Activated naive CD4-positive, alpha-beta T cell treated with anti-CD3 and anti-CD28 coated beads, Interleukin-2, amount 50 U/mL, for 16 hours (primary cell): ENCODE data around the gene TPM2.
A peak's percentile ranks its signal among the peaks of the same experiment; 100 is the strongest.

Experiments used
- DNase-seq: peaks from one replicate; pipeline ENCODE4 v3.0.0-alpha.2; 2020

The TPM2 gene

GRCh38 chr9:35674025-35674361 is 15.7 kb downstream of the TPM2 start:
- no peak for DNase-seq

DNA sequence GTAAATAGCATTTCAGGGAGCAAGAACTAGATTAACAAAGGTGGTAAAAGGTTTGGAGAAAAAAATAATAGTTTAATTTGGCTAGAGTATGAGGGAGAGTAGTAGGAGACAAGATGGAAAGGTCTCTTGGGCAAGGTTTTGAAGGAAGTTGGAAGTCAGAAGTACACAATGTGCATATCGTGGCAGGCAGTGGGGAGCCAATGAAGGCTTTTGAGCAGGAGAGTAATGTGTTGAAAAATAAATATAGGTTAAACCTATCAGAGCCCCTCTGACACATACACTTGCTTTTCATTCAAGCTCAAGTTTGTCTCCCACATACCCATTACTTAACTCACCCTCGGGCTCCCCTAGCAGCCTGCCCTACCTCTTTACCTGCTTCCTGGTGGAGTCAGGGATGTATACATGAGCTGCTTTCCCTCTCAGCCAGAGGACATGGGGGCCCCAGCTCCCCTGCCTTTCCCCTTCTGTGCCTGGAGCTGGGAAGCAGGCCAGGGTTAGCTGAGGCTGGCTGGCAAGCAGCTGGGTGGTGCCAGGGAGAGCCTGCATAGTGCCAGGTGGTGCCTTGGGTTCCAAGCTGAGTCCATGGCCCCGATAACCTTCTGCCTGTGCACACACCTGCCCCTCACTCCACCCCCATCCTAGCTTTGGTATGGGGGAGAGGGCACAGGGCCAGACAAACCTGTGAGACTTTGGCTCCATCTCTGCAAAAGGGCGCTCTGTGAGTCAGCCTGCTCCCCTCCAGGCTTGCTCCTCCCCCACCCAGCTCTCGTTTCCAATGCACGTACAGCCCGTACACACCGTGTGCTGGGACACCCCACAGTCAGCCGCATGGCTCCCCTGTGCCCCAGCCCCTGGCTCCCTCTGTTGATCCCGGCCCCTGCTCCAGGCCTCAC is 16.3 kb downstream of the TPM2 start, which contains the start of gene CA9:
Gene CA9 (plus strand): TSS at position 797 of the 893 bp plus-strand sequence. CDS start 32 bp downstream, at position 829.
- no peak for DNase-seq

DNA sequence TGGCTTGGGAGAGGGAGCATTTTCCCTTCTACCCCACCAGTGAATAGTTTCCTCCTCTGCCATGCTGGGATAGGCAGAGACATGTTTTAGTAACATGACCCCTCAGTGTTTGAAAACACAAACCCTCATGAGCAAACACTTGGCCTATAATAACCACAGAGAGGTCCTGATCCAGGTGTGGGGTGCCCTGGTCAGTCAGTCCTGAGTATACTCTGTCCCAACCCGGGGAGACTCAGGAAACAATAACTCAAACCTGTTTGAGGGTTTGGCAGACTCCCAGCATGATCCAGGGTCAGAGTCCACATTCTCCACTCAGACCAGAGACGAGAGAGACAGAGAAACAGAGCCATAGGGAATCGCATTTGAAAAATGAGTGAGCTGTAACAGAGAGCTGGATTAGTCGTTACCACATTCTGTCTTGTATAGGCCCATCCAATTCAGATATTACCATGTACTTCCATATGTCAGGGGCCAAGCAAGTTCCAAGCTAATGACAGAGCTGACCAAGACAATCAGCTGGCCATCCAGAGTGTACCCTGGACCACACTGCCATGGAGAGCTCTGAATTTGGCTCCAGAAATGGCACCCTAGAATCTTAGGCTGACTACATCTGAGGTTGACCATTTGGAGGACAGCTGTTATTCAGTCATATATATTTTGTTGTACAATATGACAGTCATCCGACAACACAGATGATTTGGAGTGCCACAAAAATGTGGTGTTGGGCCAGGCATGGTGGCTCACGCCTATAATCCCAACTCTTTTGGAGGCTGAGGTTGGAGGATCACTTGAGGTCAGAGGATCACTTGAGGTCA is 20.2 kb downstream of the TPM2 start:
- DNase-seq: no peak

DNA sequence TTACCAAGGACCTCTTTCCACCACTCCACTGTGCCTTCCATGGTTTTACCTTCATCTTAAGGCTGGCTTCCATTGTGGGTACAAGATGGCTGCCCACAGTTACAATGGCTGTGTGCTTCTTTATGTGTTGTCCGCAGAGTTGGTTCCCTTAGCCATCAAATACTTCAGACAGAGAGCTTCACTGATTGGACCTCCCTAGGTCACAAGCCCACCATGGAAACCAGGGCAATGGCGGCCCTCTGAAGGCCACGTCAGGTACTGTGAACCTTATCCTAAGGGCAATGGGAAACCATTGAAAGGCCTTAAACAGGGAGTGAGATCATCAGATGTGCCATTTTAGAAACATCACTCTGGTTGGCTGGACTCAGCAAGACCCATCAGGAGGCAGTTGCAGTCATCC is 21.8 kb downstream of the TPM2 start:
- DNase-seq: no peak

DNA sequence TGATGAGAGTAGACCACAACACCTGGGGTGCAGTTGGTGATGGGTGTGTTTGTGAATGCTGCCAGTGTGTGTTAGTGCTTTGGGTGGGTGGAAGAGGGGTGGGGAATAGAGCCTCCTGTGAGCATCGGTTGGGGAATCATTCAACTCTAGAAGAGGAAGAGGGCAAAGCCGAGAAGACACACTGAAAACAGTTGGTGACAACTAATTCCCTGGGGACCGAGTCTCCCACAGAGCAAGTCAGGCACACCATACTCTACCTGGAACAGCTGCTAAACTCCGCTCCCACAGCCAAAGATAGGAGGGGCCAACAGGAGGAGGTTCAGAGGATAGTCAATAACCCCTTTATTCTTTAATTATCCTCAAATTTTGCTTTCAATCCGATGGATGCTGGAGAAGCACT is 23.2 kb downstream of the TPM2 start:
- no peak for DNase-seq

GRCh38 chr9:35666045-35666444 is 23.7 kb downstream of the TPM2 start:
- DNase-seq: no peak

DNA sequence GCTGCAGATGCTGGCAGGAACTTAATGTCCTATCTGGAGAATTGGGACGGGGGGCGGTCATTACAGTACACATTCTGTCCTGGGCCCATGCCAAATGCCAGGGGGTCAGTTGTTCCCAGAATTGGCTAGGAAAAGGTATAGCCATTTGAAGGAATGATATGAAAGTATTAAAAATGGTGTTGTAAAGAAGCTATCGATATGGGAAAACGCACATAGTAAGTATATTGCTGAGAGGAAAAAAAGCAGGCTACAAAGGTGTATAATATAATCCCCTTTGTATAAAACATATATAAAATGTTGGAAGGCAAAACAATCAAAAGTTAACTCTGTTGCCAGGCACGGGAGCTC is 24.3 kb downstream of the TPM2 start:
- no peak for DNase-seq

DNA sequence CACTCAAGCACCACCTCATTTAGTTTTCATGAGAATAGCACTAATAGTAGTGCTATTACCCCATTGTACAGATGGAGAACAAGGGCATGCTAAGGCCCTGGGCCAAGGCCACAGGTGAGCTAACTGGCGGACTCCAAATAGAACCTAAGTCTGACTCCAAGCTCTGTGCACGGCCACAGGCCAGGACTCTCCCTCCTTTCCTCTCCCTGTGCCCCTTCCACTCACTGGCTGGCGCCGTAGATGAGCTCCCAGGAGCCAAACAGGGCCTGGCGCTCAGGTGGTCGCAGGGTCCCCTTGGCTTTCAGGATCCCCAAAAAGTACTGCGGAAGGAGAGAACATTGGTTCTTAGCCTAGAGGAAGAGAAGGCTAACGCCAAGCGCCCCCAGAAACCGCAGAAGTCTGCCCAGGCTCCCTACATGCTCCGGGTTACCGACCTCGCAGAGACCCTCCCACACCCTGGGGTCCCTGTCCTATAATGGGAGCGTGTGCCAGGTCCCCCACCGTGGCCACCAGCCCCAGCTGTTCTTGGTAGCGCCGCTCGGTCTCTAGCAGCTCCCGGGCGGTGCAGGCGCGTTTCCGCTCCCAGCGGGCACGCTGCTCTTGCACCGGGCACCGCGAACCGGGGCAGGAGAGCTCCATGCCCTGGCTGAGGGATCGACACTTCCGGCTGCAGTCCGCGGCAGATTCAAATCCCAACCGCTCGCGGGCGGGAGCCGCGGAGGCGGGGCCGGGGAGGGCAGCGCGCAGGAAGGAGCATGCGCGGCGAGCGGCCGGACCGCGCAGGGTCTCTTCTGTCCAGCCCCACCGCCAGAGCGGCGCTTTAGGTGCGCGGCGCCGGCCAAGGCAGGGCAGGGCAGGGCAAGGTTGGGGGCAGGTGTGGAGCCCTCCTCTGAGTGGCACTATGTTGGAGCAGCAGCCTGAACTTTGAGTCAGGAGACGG is 24.9 kb downstream of the TPM2 start, which contains the start of gene ARHGEF39:
Gene ARHGEF39 (minus strand): TSS at position 665 of the 940 bp plus-strand sequence. CDS start 26 bp downstream, at position 639.
- peak; percentile 62 for DNase-seq

DNA sequence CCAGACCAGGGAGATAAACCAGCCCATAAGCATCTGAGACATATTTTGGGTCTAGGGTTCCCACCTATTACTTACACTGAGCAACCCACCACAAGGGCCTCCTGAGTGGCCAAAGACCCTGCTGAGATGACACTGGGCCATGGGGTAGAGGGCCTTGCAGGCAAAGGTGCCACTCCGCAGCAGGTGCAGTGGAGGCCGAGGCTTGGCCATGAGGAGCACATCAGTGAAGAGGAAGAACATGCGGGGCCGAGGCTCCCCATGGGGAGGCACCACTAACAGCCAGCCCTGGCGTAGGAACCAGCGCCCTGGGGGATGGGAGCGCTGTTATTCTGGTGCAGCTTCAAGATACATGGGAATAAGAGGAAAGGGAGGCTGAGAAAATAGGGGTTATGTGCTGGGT is 27.3 kb downstream of the TPM2 start:
- DNase-seq: no peak

DNA sequence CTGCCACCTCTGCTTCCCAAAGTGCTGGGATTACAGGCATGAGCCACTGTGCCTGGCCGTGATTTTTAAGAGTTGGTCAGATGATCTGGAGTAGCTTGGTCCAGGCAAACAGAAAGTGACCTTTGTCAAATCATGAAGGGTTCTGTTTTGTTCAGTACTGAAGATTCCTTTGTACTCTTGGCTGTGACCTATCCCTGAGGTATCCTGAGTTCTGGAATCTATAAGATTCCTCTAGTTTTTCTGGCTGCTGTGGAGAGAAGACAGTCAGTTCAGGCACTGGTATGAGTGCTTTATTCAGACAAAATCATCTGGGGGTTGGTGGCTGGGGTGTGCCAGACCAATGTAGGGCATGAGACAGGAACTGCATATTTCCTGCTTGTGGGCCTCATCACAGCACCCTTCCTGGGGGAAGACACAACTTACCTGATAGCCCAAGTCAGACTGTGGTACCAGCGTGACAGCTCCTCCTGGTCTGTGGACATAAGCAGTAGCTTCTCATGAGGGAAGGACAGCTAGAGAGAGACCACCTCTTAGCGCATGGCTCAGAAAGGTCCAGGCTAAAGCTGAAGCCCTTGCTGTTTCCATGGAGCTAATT is 27.9 kb downstream of the TPM2 start:
- DNase-seq: no peak

GRCh38 chr9:35660966-35661415 is 28.7 kb downstream of the TPM2 start:
- DNase-seq: no peak

- no peak for DNase-seq
These were observed 30.4 kb downstream of the TPM2 start for GRCh38 chr9:35659340-35659739.

- DNase-seq: no peak
These were observed 30.8 kb downstream of the TPM2 start for GRCh38 chr9:35658968-35659220.

DNA sequence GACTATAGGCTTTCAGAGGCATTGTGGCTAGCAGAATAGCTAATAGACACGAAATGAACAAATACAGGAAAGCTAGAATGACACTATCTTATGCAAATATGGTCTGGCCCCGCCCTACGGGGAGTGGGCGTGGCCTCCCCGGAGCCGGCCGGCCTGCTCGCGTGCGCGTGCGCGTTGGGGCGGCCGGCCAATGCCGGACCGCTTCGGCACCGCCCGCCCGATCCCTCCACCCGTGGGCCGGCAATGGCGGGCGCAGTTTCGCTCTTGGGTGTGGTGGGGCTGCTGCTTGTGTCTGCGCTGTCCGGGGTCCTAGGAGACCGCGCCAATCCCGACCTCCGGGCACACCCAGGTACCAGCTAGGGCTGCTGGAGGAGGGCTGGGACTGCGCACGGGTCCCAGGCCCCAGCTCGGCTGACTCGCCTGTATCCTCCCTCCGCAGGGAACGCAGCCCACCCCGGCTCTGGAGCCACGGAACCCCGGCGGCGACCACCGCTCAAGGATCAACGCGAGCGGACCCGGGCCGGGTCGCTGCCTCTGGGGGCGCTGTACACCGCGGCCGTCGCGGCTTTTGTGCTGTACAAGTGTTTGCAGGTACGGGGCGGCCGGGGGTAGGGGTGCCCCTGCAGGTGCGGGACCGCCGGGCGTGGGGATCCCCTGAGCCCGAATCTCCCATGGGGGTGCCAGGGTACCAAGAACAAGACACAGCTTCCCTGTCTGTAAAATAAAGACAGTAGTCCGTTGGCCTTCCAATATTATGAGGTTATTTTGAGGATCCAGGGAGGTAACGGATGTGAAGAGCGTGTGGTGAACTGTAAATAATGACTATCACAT is 31.4 kb downstream of the TPM2 start, which contains the start of gene CCDC107:
Gene CCDC107 (plus strand): TSS at position 156 of the 831 bp plus-strand sequence. CDS start 88 bp downstream, at position 244.
- DNase-seq: peak; percentile 85

DNA sequence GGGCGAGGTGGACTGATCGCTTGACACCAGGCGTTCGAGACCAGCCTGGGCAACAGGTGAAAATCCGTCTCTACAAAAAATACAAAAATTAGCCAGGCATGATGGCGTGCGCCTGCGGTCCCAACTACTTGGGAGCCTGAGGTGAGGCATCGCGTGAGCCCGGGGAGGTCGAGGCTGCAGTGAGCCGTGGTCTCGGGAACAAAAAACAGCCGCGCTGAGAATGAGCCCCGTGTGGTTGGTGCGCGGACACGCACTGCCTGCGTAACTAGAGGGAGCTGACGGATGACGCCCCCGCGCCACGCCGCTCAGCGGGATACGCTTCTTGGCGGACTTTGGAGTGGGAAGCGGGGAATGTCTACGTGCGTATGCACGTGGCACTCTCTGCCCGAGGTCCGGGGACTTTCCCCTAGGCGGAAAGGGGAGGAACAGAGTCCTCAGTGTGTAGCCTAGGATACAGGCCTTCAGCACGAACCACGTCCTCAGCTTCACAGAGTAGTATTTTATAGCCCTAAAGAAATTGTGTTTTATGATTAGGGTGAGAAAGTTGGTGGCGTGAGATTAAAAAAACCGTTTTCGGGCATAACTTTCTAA is 32.1 kb downstream of the TPM2 start, which contains the start of gene RMRP:
Gene RMRP (minus strand): TSS at position 474 of the 591 bp plus-strand sequence.
- peak; percentile 92 for DNase-seq

GRCh38 chr9:35656831-35657545 is 32.7 kb downstream of the TPM2 start:
- DNase-seq: no peak

DNA sequence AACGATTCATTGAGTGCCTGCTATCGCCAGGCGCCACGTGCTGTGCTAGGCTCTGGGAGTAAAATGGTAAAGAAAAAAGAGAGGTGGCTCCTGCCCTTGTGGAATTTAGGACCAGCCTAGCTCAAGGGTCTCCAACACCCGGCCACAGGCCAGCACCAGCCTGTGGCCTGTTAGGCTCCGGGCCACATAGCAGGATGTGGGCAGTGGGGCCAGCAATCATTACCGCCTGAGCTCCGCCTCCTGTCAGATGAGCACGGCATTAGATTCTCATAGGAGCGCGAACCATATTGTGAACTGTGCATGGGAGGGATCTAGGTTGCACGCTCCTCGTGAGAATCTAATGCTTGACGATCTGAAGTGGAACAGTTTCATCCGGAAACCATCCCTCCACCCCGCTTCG is 33.4 kb downstream of the TPM2 start:
- DNase-seq: no peak

GRCh38 chr9:35653611-35654010 is 36.1 kb downstream of the TPM2 start:
- no peak for DNase-seq

GRCh38 chr9:35652829-35653209 is 36.9 kb downstream of the TPM2 start:
- no peak for DNase-seq
